HG02943 (cell line): ENCODE measurements around the gene SLC15A4.

Experiments
- ATAC-seq: cut with Tn5 transposase; IDR thresholded peaks from one replicate; pipeline ENCODE4 v1.9.1; 2021; ENCODE audit warnings: mild to moderate bottlenecking, low read depth, moderate library complexity; ENCODE audit not compliant: unreplicated experiment

SLC15A4 gene

GRCh38 chr12:128766738-128767501 is 56.8 kb downstream of the SLC15A4 start:
- no peak for ATAC-seq

GRCh38 chr12:128763395-128763794 is 60.4 kb downstream of the SLC15A4 start:
- ATAC-seq: no peak

- ATAC-seq: no peak
Observed at GRCh38 chr12:128761379-128761790, 62.4 kb downstream of the SLC15A4 start.

GRCh38 chr12:128755566-128755965 is 68.2 kb downstream of the SLC15A4 start:
- no peak for ATAC-seq

GRCh38 chr12:128754275-128754674 is 69.5 kb downstream of the SLC15A4 start:
- no peak for ATAC-seq

GRCh38 chr12:128753438-128753837 is 70.3 kb downstream of the SLC15A4 start:
- no peak for ATAC-seq

- ATAC-seq: no peak
Observed at GRCh38 chr12:128752386-128752785, 71.4 kb downstream of the SLC15A4 start.

GRCh38 chr12:128747441-128747840 is 76.3 kb downstream of the SLC15A4 start:
- ATAC-seq: no peak

- ATAC-seq: no peak
Observed at GRCh38 chr12:128745772-128746689, 77.7 kb downstream of the SLC15A4 start.

GRCh38 chr12:128743916-128744315 is 79.8 kb downstream of the SLC15A4 start:
- ATAC-seq: no peak
